Erythroblast (primary cell): ENCODE data around the gene FAM13A.
"Not testable (repeated sequence)": the region's sequence is repeated elsewhere in the genome, so short reads cannot be mapped to it uniquely, and the experiment has no call there.

Source experiments
- DNase-seq, 2 experiments: peaks; one replicate each; lab custom pipeline; 2025; lab: John Stamatoyannopoulos, UW
- GATA1 ChIP-seq: IDR thresholded peaks from 2 replicates; pipeline ENCODE4 v1.6.1; 2011; ENCODE audit warnings: low read depth, mild to moderate bottlenecking, control low read depth, low read length, moderate library complexity
- POLR2A ChIP-seq: IDR thresholded peaks from 2 replicates; pipeline ENCODE4 v1.6.1; 2011; ENCODE audit warnings: mild to moderate bottlenecking, low read length

The FAM13A gene

DNA sequence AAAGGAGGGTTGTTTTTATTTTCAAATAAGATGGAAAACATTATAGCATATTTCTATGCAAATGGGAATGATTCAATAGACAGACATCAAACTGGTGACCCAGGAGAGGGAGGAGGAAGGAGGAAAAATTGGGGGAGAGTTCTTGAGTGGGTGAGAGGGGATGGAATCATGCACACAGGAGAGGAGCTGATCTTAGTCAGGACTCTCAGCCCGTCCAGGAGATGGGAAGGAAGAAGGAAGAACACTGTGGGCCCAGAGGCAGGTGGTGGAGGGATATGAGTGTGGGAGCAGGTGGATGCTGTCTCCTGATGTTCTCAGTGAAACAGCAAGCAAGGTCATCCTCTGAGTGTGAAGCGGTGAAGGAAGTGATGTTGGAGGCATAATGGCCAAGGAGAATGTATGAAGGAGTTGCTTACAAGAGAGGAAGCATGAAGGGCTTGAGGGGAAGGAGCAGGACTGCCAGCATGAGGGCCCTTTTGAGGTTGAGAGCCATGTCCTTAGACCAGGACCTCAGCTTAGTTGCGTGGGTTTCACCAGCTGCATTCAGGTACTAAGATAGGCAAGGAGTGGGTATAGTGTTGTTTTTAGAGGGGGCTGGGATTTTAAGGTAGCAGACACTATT is 197.7 kb downstream of the FAM13A start:
- no peak for DNase-seq
- no peak for TF ChIP-seq GATA1
- TF ChIP-seq POLR2A, result no peak

DNA sequence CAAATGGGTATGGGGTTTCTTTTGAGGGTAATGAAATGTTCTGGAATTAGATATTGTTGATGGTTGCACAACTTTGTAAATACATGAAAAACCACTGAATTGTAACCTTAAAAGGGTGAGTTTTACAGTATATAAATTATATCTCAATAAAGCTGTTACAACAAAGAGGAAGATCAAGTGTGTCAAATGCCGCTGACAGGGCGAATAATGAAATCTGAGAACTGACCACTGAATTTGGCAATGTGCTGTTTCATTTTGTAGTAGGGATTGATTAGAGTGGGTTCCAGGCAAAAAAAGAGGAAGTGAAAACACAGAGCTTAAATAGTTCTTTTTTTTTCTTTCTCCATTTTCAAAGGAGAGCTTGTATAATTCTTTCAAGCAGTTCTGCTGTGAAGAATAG is 198.2 kb downstream of the FAM13A start:
- DNase-seq, result no peak
- no peak for TF ChIP-seq GATA1
- no peak for TF ChIP-seq POLR2A

DNA sequence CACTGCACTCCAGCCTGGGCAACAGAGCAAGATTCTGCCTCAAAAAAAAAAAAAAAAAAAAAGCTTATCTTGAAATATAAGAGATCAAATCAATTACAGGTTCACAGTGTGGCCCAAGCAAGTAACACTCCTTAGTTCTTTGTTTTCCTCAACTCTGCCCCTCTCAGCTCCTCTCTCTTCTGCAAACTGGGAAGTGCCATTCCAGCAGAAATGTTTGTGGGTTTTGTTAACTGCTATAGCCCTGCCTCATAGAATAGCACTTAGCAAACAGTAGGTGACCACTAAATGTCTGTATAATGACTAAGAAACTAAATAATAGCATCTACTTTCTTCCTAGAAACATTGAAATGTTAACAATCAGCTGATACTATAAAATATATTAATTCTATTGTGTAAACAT is 199.4 kb downstream of the FAM13A start:
- DNase-seq, result no peak
- TF ChIP-seq POLR2A (no peak), GATA1 (no peak)

DNA sequence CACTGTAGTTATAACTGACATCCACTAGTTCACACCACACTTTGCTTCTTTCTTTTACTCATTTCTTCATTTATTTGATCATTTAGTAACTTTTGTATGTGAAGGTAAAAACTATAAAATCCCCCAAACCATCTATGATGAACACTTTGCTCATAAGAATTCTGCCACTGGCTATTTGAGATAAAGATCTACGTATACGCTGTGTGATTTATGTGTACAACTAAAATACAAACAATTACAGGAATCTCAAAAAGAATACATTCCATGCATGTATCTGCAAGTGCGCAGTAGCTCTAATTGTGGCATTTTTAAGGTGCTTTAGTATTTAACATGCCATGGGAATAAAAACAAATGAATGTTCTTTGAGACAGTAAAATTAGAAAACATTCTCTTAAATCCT is 202.5 kb downstream of the FAM13A start:
- no peak for DNase-seq
- no peak for TF ChIP-seq GATA1
- TF ChIP-seq POLR2A, result no peak

DNA sequence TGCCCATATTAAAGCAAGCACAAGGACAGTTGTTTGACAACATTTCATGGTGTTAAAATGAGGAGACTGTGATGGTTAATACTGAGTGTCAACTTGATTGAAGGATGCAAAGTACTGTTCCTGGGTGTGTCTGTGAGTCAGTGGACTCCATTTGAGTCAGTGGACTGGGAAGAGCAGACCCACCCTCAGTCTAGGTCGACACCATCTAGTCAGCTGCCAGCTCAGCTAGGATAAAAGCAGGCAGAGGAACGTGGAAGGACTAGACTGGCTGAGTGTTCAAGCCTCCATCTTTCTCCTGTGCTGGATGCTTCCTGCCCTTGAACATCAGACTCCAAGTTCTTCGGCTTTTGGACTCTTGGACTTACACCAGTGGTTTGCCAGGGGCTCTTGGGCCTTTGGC is 203.4 kb downstream of the FAM13A start:
- DNase-seq, result not testable (repeated sequence)

DNA sequence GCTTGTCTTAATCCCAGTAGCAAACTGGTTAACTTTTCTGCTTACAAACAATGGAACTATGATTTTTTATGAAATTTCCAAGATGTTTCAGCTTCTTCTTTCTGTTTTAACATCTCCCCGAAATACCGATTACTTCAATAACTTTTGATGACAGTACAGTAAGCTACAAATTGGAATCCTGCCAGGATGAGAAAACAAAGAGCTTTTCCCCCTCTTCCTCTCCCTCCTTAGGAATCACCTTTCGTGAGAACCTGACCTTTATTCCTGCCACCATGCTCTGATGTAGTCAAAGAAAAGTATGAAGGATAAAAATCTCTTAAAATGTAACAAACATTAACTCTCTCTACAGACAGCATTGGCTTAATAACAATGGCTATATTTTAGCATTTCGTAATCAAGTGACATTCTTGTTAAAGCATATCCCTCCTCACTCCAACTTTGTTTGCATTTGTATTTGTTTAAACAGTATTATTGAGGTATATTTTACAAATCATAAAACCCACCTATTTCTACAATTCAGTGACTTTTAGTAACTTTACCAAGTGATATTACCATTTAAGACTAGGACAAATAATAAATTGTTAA is 210.7 kb downstream of the FAM13A start:
- DNase-seq, result no peak
- TF ChIP-seq POLR2A (no peak), GATA1 (no peak)

DNA sequence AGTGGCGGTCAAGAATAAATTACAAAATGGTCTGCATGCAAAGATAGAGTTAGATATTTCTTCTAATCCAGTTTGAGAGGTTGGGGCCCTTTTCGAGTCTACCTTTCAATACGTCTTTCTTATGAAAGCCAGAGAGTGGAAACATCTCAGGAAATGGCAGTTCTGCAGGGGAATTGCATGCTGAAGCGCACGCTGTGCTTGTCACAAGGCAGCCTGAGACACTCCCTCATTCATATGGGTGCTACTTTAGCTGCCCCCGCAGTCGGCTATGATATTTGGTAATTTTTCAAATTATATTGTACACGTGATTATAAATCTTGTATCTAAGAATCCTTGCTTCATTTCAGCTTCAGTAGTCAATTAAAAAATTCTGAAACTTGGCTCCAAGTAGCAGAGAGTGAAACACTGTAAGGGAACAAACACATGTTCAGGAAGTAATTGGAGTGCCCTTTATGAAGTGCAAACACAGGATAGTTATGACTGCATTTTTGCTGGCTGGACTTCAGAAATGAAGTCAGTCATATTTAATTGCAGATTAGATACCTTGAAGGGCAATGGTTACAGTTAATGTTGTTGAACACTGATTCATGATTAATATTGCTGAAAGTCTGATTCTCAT is 213.8 kb downstream of the FAM13A start:
- TF ChIP-seq POLR2A, result no peak
- TF ChIP-seq GATA1, result no peak
- no peak for DNase-seq

DNA sequence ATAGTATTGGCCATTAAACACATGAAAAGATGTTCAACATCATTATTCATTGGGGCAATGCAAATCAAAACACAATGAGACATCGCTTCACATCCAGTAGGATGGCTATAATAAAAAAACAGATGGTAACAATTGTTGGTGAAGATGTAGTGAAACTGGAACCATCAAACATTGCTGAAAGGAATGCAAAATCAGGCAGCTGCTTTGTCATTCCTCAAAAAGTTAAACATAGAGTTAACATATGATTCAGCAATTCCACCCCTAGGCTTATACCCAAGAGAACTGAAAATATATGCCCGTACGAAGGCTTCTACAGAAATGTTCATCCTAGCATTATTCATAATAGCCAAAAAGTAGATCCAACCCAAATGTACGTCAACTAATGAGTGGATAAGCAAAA is 215.3 kb downstream of the FAM13A start:
- no peak for TF ChIP-seq GATA1
- TF ChIP-seq POLR2A, result no peak

DNA sequence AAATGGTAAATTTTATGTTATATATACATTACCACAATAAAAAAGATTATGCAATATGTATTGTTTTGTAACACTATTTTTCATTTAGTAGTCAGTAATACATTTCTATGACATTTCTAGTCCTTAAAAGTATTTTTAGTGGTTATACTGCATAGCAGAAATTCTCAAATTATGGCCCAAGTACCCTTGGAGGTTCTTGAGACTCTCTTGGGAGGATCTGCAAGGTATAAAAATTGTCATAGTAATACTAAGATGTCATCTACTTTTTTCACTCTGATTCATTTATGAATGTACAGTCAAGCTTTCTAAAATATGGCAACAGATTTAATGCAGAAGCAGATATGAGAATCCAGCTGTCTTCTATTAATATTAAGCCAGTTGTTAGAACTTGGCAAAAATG is 220.8 kb downstream of the FAM13A start:
- no peak for TF ChIP-seq GATA1
- TF ChIP-seq POLR2A, result no peak
- DNase-seq, result no peak

More for the DNA sequence above, 215.3 kb downstream of the FAM13A start:
- DNase-seq, result no peak

DNA sequence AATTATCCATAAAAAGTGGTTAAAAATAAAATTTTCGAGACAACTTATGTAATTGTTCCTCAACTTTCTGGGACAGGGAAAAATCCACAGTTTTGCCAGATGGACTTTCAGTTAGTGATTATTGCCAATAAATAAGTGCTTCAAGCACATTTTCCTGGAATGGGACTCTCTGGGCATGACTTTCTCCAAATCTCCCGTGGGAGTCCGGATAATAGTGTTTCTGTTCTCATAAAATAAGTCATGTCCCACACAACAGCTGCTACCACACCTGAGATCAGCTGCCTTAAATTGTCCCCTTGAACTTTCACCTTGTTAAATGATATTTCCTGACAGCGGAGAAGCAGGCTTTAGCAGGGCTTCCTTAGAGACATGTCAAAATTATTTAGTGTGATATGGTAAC is 226.0 kb downstream of the FAM13A start:
- TF ChIP-seq GATA1 (no peak), POLR2A (no peak)
- DNase-seq, result no peak

DNA sequence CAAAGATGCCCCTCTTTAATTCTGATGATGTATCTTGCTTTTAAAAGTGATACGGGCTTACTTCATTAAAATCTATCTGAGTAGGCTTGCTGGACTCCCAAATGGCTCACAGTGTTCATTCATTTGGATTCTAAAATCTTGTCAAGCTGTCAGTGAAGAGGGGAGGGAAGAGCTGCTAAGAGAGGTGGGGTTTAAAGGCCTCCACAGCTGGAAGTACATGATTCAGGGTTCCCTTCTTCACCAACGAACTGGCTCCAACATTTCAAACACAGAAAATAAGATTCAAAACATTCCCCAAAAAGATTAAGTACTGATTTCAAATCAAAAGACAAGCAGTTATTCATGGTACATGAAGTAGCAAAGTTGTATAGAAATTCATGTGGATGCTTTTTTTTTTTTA is 226.4 kb downstream of the FAM13A start:
- TF ChIP-seq POLR2A (no peak), GATA1 (no peak)
- DNase-seq, result no peak

DNA sequence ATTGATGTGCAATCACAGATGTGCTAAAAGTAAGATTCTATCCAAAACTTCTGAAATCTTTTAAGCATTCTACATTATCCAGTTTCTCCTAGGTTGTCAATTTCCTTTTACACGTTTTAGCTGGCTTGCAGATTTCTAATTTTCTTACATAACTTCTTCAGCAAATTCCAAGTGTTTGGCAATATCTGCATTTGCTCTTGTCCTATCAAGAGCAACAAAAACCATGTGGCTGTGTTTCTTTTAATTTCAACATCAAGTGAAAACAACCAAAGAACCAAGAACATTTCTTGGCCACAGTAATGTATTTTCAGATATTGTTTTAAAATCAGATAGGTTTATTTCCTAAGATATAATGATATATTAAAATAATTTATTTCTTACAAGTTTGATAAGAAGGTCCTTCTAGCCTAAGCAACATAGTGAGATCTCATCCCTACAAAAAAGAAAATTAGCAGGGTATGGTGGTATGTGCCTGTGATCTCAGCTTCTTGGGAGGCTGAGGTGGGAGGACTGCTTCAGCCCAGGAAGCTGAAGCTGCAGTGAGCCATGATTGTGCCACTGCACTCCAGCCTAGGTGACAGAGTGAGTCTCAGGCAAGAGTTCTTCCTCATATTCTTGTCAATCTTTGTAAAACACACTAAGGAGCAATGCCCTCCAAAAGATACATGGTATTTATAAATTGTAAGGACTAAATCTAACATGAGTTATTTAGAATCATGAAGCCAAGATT is 228.0 kb downstream of the FAM13A start:
- no peak for TF ChIP-seq POLR2A
- TF ChIP-seq GATA1, result no peak
- no peak for DNase-seq

DNA sequence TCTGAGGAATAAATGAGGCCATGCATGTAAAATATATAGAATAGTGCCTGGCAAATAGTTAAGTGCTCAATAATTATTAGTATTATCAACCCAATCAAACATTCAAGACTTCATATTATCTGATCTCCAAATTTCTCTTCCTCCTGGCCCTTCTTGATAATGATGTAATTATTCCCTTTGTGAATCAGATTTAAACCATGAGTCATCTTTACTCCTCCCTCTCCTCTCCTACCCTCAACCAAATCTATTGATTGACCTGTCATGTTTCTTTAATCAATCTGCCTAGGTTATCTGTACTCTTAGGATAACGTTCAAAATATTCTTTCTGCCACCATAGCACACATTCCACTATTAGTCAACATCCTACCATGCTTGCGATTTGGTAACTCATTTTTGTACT is 229.5 kb downstream of the FAM13A start:
- TF ChIP-seq POLR2A (no peak), GATA1 (no peak)
- peak; percentile 9 to 10 for DNase-seq

DNA sequence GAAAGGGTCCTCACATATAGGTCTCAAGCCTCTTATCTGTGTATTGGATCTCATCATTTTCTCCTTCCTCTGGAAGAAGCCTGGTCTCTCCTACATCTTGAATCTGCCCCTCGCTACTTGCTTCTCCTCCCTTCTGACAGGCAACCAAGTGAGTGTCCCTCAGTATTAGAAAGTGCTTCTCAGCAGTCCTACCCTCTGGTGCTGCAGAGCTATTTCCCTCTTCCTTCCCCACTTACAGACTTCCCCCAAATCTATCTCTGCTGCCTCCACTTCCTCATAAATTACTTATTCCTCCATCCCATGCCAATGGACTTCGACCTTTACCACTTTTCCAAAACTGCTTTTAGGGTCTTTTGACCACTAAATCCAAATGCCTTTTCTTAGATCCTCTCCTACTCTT is 230.2 kb downstream of the FAM13A start:
- DNase-seq, result no peak
- TF ChIP-seq POLR2A (no peak), GATA1 (no peak)

DNA sequence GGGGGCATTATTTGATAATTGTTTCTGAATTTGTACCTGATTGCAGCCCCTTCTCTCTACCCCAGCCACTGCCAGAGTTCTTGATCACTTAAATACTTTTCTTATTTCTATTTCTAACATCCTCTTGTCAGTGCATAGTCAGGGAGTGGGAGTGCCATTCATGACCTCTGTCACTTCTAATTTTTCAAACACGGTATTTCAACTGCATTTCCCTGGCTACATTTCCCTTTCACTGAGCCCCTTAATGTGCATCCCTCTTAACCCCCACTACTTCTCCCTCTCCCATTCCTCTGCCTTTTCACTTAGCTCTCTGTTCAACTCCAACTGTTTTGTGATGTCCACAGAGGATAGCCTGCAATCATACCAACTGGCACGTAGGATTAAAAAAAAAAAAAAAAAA is 231.1 kb downstream of the FAM13A start:
- DNase-seq, result no peak
- TF ChIP-seq POLR2A, result no peak
- TF ChIP-seq GATA1, result no peak
